HCT116 (cell line): ENCODE results near the gene LRP4. TPM values are rescaled to one million over a fixed set of nuclear protein-coding genes. Genes with fewer than 3 reads are reported as not detected.

ENCODE experiments used
- ATAC-seq: fragments of 200-7000 bp; cut with Tn5 transposase; 2 replicates; pipeline ENCODE4 v1.9.1; 2020; ENCODE audit warnings: mild to moderate bottlenecking, moderate library complexity
- BruUV-seq: library from RNA; stranded (reverse); fragments of 400-500 nt; replicated peaks from 2 replicates; lab custom pipeline; 2021; lab: Mats Ljungman, UMichigan
- CTCF ChIA-PET: fragments of 300-600 bp; sonication (Branson Sonifier 250); formaldehyde crosslinking; loops from one replicate; lab custom pipeline; 2021; ENCODE audit warnings: antibody characterized with exemption; lab: Charles Lee
- POLR2A ChIA-PET: fragments of 300-600, 350-600 bp; sonication (Branson Sonifier 250); formaldehyde crosslinking; loops from one replicate; lab custom pipeline; 2021; ENCODE audit warnings: antibody characterized with exemption; lab: Charles Lee
- RAD21 ChIA-PET, 2 experiments: fragments of 300-600 bp; sonication (Branson Sonifier 250); formaldehyde crosslinking; loops; one replicate each; lab custom pipeline; 2023; ENCODE audit warnings: low total read pairs in 2 of 2; ENCODE audit not compliant: uncharacterized antibody in 2 of 2, unreplicated experiment in 2 of 2, low non-redundant PET in 1 of 2; lab: Charles Lee
- DNase-seq: peaks from one replicate; pipeline ENCODE4 v3.0.0-alpha.2; 2010; ENCODE audit warnings: low read depth, low spot score
- H2AFZ ChIP-seq: fragments of 200-600 bp; shearing (Covaris generic), sonication (generic); 2 replicates; pipeline ENCODE4 v1.6.1; 2017; ENCODE audit warnings: low read depth, mixed run types, mixed read lengths, antibody characterized with exemption, low read length; ENCODE audit not compliant: poor library complexity, severe bottlenecking
- H3K27ac ChIP-seq: 2 replicates; pipeline ENCODE4 v1.5.1; 2012; ENCODE audit warnings: low read depth, low read length
- H3K27me3 ChIP-seq: fragments of 200-600 bp; sonication (generic); 2 replicates; pipeline ENCODE4 v1.6.1; 2016; ENCODE audit warnings: mixed run types, low read length, mixed read lengths; ENCODE audit not compliant: insufficient read depth
- H3K36me3 ChIP-seq, 2 experiments: fragments of 200-500 bp in 1 of 2; fragments of 200-600 bp in 1 of 2; sonication (Bioruptor generic) in 1 of 2; sonication (generic) in 1 of 2; 2 replicates each; pipeline versions ENCODE4 v1.5.1 to v1.6.1; 2014 to 2016; ENCODE audit warnings: low read length in 2 of 2, inconsistent platforms in 1 of 2, mixed read lengths in 1 of 2, mixed run types in 1 of 2; ENCODE audit not compliant: insufficient read depth in 2 of 2, control insufficient read depth in 1 of 2
- H3K4me1 ChIP-seq, 2 experiments: fragments of 200-600 bp in 1 of 2; sonication (generic) in 1 of 2; 2 replicates each; pipeline versions ENCODE4 v1.5.1 to v1.6.1; 2012 to 2017; ENCODE audit warnings: low read length in 2 of 2, inconsistent platforms in 1 of 2, mild to moderate bottlenecking in 1 of 2, mixed read lengths in 1 of 2, mixed run types in 1 of 2, moderate library complexity in 1 of 2; ENCODE audit not compliant: insufficient read depth in 2 of 2, control insufficient read depth in 1 of 2
- H3K4me2 ChIP-seq: fragments of 200-600 bp; sonication (generic); 2 replicates; pipeline ENCODE4 v1.6.1; 2017; ENCODE audit warnings: mixed run types, low read length, mixed read lengths
- H3K4me3 ChIP-seq, 2 experiments: fragments of 200-600 bp in 1 of 2; sonication (generic) in 1 of 2; replicated peaks in 1 of 2; 2 replicates each; pipeline ENCODE4 v1.5.1; 2011 to 2016; ENCODE audit warnings: low read length in 2 of 2, control low read depth in 1 of 2, low read depth in 1 of 2, mild to moderate bottlenecking in 1 of 2, mixed read lengths in 1 of 2, mixed run types in 1 of 2
- H3K79me2 ChIP-seq: fragments of 200-600 bp; sonication (generic); 2 replicates; pipeline ENCODE4 v1.6.1; 2017; ENCODE audit warnings: mild to moderate bottlenecking, mixed run types, low read length, moderate library complexity, mixed read lengths; ENCODE audit not compliant: insufficient read depth
- H3K9ac ChIP-seq: fragments of 200-600 bp; sonication (generic); 2 replicates; pipeline ENCODE4 v1.6.1; 2016; ENCODE audit warnings: low read length, mixed read lengths
- H3K9me2 ChIP-seq: fragments of 200-600 bp; sonication (generic), shearing (Covaris generic); 2 replicates; pipeline ENCODE4 v1.6.1; 2017; ENCODE audit warnings: mixed run types, mild to moderate bottlenecking, moderate library complexity; ENCODE audit not compliant: insufficient read depth
- H3K9me3 ChIP-seq, 2 experiments: fragments of 200-500 bp in 1 of 2; fragments of 200-600 bp in 1 of 2; sonication (Bioruptor generic) in 1 of 2; sonication (generic) in 1 of 2; 2 replicates each; pipeline ENCODE4 v1.6.1; 2014 to 2017; ENCODE audit warnings: low read length in 2 of 2, mixed read lengths in 2 of 2, inconsistent platforms in 1 of 2, low read depth in 1 of 2, mild to moderate bottlenecking in 1 of 2, mixed run types in 1 of 2, moderate library complexity in 1 of 2; ENCODE audit not compliant: control insufficient read depth in 1 of 2, insufficient read depth in 1 of 2
- H4K20me1 ChIP-seq: fragments of 200-600 bp; sonication (generic), shearing (Covaris generic); 2 replicates; pipeline ENCODE4 v1.6.1; 2017; ENCODE audit warnings: mixed run types, mild to moderate bottlenecking, moderate library complexity; ENCODE audit not compliant: insufficient read depth
- CEBPB ChIP-seq: IDR thresholded peaks from 2 replicates; pipeline ENCODE4 v1.6.1; 2012; ENCODE audit warnings: low read depth
- ELF1 ChIP-seq: IDR thresholded peaks from 2 replicates; pipeline ENCODE4 v1.6.1; 2012; ENCODE audit warnings: low read depth, borderline replicate concordance
- EZH2 ChIP-seq: fragments of 200-600 bp; sonication (generic); IDR thresholded peaks from 2 replicates; pipeline ENCODE4 v1.6.1; 2017; ENCODE audit warnings: antibody characterized with exemption, mixed run types
- EZH2phosphoT487 ChIP-seq: fragments of 200-600 bp; IDR thresholded peaks from 2 replicates; pipeline ENCODE4 v1.6.1; 2018; ENCODE audit warnings: antibody characterized with exemption, borderline replicate concordance
- FOSL1 ChIP-seq: IDR thresholded peaks from 2 replicates; pipeline ENCODE4 v1.6.1; 2012; ENCODE audit warnings: low read depth
- POLR2A ChIP-seq: IDR thresholded peaks from 2 replicates; pipeline ENCODE4 v1.7.0; 2011; ENCODE audit warnings: borderline replicate concordance; ENCODE audit not compliant: insufficient read depth, insufficient read length; ENCODE audit errors: extremely low read depth
- POLR2AphosphoS5 ChIP-seq: IDR thresholded peaks from 2 replicates; pipeline ENCODE4 v1.6.1; 2011; ENCODE audit warnings: mild to moderate bottlenecking, low read depth, low read length, moderate library complexity
- SIN3A ChIP-seq: IDR thresholded peaks from 2 replicates; pipeline ENCODE4 v1.6.1; 2012; ENCODE audit warnings: low read depth
- SP1 ChIP-seq: IDR thresholded peaks from 2 replicates; pipeline ENCODE4 v1.6.1; 2012; ENCODE audit warnings: low read depth
- SRF ChIP-seq: IDR thresholded peaks from 2 replicates; pipeline ENCODE4 v1.6.1; 2012; ENCODE audit warnings: low read depth
- YY1 ChIP-seq: IDR thresholded peaks from 2 replicates; pipeline ENCODE4 v1.6.1; 2011; ENCODE audit warnings: low read length, low read depth, moderate library complexity, mild to moderate bottlenecking; ENCODE audit not compliant: insufficient replicate concordance; ENCODE audit errors: extremely low read depth
- ZFX ChIP-seq: fragments of 450-650 bp; IDR thresholded peaks from 2 replicates; pipeline ENCODE4 v1.6.1; 2017
- ZNF274 ChIP-seq: fragments of 200-500 bp; sonication (Bioruptor generic); IDR thresholded peaks from 2 replicates; pipeline ENCODE4 v1.6.1; 2014; ENCODE audit warnings: mild to moderate bottlenecking, low read depth, low read length, inconsistent platforms
- intact Hi-C: fragments of 100-400 bp; cut with micrococcal nuclease; formaldehyde crosslinking; loops from 2 replicates; pipeline ENCODE4 v1.10.0; 2022
- total RNA-seq: library from RNA; stranded (reverse); gene quantifications from one replicate; pipeline ENCODE4 v1.2.1, GENCODE V29; 2021; ENCODE audit not compliant: unreplicated experiment
- TF ChIP-seq, protein P1 (sequence below): IDR thresholded peaks from 2 replicates; pipeline ENCODE4 v1.6.1; 2012
- TF ChIP-seq, protein P2 (sequence below): IDR thresholded peaks from 2 replicates; pipeline ENCODE4 v1.6.1; 2011; ENCODE audit warnings: mild to moderate bottlenecking, low read length, moderate library complexity; ENCODE audit not compliant: insufficient replicate concordance; ENCODE audit errors: extremely low read depth
- TF ChIP-seq, protein P3 (sequence below): IDR thresholded peaks from 2 replicates; pipeline ENCODE4 v1.6.1; 2012
- TF ChIP-seq, protein P4 (sequence below): IDR thresholded peaks from 2 replicates; pipeline ENCODE4 v1.6.1; 2012; ENCODE audit warnings: low read depth

Gene LRP4
- total RNA-seq, 1 experiment from 2014 or later = 7.4 TPM

DNA sequence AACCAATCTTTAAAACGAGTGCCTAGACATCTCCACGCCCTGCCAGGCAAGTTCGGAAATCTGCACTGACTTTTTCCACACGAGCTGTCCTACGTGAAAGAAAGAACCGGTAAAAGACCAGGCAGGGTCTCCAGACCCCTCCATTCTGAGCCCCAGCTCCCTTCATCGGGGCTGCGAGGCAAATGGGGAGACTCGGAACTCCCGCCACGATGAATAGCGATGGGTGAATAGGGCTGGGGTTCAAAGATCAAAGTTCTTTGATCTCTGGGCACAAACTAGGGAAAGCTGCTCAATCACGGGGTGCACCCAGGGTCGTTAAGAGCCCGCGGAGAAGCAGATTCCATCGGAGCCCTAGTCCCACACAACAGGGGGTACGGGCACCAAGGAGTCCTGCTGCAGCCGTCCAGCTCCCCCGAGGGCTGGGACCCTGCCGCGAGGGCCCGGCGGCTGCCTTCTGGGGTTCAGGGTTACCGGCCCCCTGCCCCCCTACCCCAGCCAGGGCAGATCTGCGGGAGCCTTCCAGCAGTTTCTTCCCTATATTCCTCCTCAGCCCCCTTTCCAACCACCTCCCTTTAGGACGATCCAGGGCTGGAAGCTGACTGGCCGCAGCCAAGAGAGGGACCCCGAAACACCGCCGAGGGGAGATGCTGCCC, 1.1 kb downstream of the LRP4 start:
- no peak overlapping the region for H2AFZ ChIP-seq
- intact Hi-C loops = no loop called here
- H3K79me2 ChIP-seq = no peaks in the 10 kb centered on the region
- ATAC-seq (no peak), DNase-seq (no peak)
- TF ChIP-seq POLR2AphosphoS5 (no peak), CEBPB (no peak), SRF (no peak), ZNF274 (no peak), YY1 (no peak), SIN3A (no peak), SP1 (no peak), EZH2phosphoT487 (no peak), ZFX (no peak), ELF1 (no peak), FOSL1 (no peak), POLR2A (no peak), EZH2 (no peak)
- TF ChIP-seq, protein P1, sequence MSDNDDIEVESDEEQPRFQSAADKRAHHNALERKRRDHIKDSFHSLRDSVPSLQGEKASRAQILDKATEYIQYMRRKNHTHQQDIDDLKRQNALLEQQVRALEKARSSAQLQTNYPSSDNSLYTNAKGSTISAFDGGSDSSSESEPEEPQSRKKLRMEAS = no peak
- TF ChIP-seq, protein P2, sequence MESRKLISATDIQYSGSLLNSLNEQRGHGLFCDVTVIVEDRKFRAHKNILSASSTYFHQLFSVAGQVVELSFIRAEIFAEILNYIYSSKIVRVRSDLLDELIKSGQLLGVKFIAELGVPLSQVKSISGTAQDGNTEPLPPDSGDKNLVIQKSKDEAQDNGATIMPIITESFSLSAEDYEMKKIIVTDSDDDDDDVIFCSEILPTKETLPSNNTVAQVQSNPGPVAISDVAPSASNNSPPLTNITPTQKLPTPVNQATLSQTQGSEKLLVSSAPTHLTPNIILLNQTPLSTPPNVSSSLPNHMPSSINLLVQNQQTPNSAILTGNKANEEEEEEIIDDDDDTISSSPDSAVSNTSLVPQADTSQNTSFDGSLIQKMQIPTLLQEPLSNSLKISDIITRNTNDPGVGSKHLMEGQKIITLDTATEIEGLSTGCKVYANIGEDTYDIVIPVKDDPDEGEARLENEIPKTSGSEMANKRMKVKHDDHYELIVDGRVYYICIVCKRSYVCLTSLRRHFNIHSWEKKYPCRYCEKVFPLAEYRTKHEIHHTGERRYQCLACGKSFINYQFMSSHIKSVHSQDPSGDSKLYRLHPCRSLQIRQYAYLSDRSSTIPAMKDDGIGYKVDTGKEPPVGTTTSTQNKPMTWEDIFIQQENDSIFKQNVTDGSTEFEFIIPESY = no peak
- TF ChIP-seq, protein P3, sequence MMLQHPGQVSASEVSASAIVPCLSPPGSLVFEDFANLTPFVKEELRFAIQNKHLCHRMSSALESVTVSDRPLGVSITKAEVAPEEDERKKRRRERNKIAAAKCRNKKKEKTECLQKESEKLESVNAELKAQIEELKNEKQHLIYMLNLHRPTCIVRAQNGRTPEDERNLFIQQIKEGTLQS = no peak
- TF ChIP-seq, protein P4, sequence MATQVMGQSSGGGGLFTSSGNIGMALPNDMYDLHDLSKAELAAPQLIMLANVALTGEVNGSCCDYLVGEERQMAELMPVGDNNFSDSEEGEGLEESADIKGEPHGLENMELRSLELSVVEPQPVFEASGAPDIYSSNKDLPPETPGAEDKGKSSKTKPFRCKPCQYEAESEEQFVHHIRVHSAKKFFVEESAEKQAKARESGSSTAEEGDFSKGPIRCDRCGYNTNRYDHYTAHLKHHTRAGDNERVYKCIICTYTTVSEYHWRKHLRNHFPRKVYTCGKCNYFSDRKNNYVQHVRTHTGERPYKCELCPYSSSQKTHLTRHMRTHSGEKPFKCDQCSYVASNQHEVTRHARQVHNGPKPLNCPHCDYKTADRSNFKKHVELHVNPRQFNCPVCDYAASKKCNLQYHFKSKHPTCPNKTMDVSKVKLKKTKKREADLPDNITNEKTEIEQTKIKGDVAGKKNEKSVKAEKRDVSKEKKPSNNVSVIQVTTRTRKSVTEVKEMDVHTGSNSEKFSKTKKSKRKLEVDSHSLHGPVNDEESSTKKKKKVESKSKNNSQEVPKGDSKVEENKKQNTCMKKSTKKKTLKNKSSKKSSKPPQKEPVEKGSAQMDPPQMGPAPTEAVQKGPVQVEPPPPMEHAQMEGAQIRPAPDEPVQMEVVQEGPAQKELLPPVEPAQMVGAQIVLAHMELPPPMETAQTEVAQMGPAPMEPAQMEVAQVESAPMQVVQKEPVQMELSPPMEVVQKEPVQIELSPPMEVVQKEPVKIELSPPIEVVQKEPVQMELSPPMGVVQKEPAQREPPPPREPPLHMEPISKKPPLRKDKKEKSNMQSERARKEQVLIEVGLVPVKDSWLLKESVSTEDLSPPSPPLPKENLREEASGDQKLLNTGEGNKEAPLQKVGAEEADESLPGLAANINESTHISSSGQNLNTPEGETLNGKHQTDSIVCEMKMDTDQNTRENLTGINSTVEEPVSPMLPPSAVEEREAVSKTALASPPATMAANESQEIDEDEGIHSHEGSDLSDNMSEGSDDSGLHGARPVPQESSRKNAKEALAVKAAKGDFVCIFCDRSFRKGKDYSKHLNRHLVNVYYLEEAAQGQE = no peak
- H3K27ac ChIP-seq = no peak overlapping the region
- no peaks in the 10 kb centered on the region for H4K20me1 ChIP-seq
- no peaks in the 10 kb centered on the region for H3K36me3 ChIP-seq
- no peaks in the 10 kb centered on the region for H3K9me2 ChIP-seq
- peak overlapping the region; percentile 96 for H3K4me2 ChIP-seq
- H3K4me1 ChIP-seq = peaks cover 13 to 24% of the 10 kb centered on the region in 2 experiments; a peak in 3 of 4 replicates
- no peaks in the 10 kb centered on the region for H3K9me3 ChIP-seq
- H3K4me3 ChIP-seq = peak overlapping the region; percentile 38 to 57
- H3K27me3 ChIP-seq = no peaks in the 10 kb centered on the region
- ChIA-PET POLR2A (no interaction called here), RAD21 (no interaction called here), CTCF (interaction anchor here (1.0 kb wide), 1 partner anchor 236 kb away, joined by 4 read pairs; no protein-coding TSS in a partner anchor)
- BruUV-seq = no TSS peak
- H3K9ac ChIP-seq = peak overlapping the region; percentile 61
